Kidney (tissue), 14 donors: ENCODE data around the gene NDUFA3. TPM values are rescaled to one million over a fixed set of nuclear protein-coding genes. Genes with fewer than 3 reads are reported as not detected.

Experiments used
- DNase-seq, 5 donors: peaks; one replicate each; pipeline ENCODE4 v3.0.0-alpha.2; 2013 to 2020
- FAIRE-seq: peaks from 2 replicates; lab custom pipeline; 2012; peaks lifted over from hg19 to GRCh38; lab: Jason Lieb, UNC
- H3K27ac ChIP-seq, 2 donors: one replicate each; pipeline ENCODE4 v1.7.0; 2013; ENCODE audit warnings: low read depth in 2 of 2, low read length in 2 of 2, inconsistent platforms in 1 of 2
- H3K27me3 ChIP-seq: one replicate; pipeline ENCODE4 v1.7.1; 2013; ENCODE audit warnings: low read length, inconsistent platforms; ENCODE audit not compliant: control insufficient read depth, insufficient read depth
- H3K36me3 ChIP-seq, 3 donors: one replicate each; pipeline versions ENCODE4 v1.7.0 to v1.7.1; 2013; ENCODE audit warnings: low read length in 3 of 3, control low read depth in 1 of 3, inconsistent platforms in 1 of 3; ENCODE audit not compliant: insufficient read depth in 3 of 3, control insufficient read depth in 2 of 3
- H3K4me1 ChIP-seq, 3 donors: one replicate each; pipeline versions ENCODE4 v1.7.0 to v1.7.1; 2013; ENCODE audit warnings: low read length in 3 of 3, inconsistent platforms in 1 of 3, low read depth in 1 of 3; ENCODE audit not compliant: control insufficient read depth in 2 of 3, insufficient read depth in 2 of 3
- H3K4me3 ChIP-seq, 3 donors: one replicate each; pipeline versions ENCODE4 v1.7.0 to v1.8.1; 2013; ENCODE audit warnings: low read length in 3 of 3, control low read depth in 1 of 3, inconsistent platforms in 1 of 3
- H3K9ac ChIP-seq, 3 donors: one replicate each; pipeline versions ENCODE4 v1.7.0 to v1.7.1; 2013; ENCODE audit warnings: low read length in 3 of 3, control low read depth in 1 of 3, inconsistent platforms in 1 of 3
- H3K9me3 ChIP-seq, 3 donors: one replicate each; pipeline versions ENCODE4 v1.7.0 to v1.7.1; 2013; ENCODE audit warnings: low read length in 3 of 3, control low read depth in 1 of 3, inconsistent platforms in 1 of 3; ENCODE audit not compliant: control insufficient read depth in 2 of 3, insufficient read depth in 1 of 3
- intact Hi-C: fragments of 100-400 bp; cut with DNase I; formaldehyde crosslinking; loops from one replicate; pipeline ENCODE4 v1.11.1; 2022
- polyA plus RNA-seq: library from polyadenylated mRNA; stranded (reverse); fragments of 350-450 nt; fragmentation: Illumina TruSeq; extraction: RNeasy Lipid Tissue Mini Kit (QIAGEN cat#74804); gene quantifications from one replicate; pipeline ENCODE4 v1.2.3, GENCODE V29; 2014; ENCODE audit warnings: low read depth, low replicate concordance; ENCODE audit not compliant: insufficient read depth
- total RNA-seq: library from RNA; stranded (reverse); fragmentation: NEBNext Ultra II Directional; extraction: Animal tissue kit (Norgen Biotek cat#: 25700); gene quantifications from one replicate; pipeline ENCODE4 v1.2.1, GENCODE V29; 2021
- TF ChIP-seq, protein P1 (sequence below): IDR thresholded peaks from 3 replicates; pipeline ENCODE4 v1.5.1; 2012; ENCODE audit warnings: mild to moderate bottlenecking, moderate library complexity, borderline replicate concordance; ENCODE audit not compliant: insufficient read depth; ENCODE audit errors: extremely low read depth
- donor health status: control.
- donor health status: control.
- donor health status: control.
- donor health status: control.
- donor health status: control.
- donor health status: DM: yes; HTN: yes; CAD: no.
- donor health status: Normal renal cell carcinoma (clear cell type).

The NDUFA3 gene
- total and polyA plus RNA-seq, 2 donors from 2014 or later, result 132 to 1,006 TPM

DNA sequence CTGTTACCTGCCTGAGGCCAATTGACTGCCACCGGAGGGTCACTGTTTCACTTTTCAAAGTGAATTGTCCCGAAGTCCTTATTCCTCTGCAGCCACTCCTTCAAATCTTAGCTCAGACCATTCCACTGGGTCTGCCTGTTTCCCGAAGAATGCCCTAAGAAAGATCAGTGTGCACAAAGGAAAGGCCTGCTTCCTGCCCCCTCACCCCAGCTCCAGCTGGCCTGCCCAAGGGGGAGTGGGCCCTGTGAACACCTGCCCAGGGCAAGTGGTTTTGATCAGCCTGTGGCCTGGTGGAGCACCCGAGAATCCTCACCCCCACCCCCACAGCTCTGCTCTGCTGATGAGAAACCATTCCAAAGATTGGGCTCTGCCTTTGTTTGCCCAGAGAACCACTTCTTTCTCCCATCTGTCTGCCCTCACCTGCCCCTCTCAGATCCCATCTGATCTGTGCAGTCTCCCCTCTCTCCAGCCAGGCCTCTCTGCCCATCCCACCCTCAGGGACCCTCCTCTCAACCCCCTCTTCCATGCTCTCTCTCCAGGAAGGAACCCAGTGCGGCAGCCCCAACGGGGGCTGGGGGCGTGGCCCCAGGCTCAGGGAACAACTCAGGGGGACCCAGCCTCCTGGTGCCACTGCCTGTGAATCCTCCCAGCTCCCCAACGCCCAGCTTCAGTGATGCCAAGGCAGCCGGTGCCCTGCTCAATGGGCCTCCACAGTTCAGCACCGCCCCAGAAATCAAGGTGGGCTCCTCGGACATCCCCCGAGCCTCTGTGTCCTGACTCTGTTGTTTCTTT lies 46.6 kb downstream of the NDUFA3 start:
- intact Hi-C loops, result no loop called here
- TF ChIP-seq, protein P1, sequence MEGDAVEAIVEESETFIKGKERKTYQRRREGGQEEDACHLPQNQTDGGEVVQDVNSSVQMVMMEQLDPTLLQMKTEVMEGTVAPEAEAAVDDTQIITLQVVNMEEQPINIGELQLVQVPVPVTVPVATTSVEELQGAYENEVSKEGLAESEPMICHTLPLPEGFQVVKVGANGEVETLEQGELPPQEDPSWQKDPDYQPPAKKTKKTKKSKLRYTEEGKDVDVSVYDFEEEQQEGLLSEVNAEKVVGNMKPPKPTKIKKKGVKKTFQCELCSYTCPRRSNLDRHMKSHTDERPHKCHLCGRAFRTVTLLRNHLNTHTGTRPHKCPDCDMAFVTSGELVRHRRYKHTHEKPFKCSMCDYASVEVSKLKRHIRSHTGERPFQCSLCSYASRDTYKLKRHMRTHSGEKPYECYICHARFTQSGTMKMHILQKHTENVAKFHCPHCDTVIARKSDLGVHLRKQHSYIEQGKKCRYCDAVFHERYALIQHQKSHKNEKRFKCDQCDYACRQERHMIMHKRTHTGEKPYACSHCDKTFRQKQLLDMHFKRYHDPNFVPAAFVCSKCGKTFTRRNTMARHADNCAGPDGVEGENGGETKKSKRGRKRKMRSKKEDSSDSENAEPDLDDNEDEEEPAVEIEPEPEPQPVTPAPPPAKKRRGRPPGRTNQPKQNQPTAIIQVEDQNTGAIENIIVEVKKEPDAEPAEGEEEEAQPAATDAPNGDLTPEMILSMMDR, result no peak
- Histone ChIP-seq H3K9me3 (no peaks in the 10 kb centered on the region), H3K4me3 (no peak overlapping the region), H3K27me3 (no peaks in the 10 kb centered on the region), H3K27ac (no peak overlapping the region), H3K36me3 (peaks cover 4 to 57% (median 50%) of the 10 kb centered on the region in 3 donors), H3K4me1 (no peaks in the 10 kb centered on the region), H3K9ac (no peak overlapping the region)
- FAIRE-seq (no peak), DNase-seq (no peak)

DNA sequence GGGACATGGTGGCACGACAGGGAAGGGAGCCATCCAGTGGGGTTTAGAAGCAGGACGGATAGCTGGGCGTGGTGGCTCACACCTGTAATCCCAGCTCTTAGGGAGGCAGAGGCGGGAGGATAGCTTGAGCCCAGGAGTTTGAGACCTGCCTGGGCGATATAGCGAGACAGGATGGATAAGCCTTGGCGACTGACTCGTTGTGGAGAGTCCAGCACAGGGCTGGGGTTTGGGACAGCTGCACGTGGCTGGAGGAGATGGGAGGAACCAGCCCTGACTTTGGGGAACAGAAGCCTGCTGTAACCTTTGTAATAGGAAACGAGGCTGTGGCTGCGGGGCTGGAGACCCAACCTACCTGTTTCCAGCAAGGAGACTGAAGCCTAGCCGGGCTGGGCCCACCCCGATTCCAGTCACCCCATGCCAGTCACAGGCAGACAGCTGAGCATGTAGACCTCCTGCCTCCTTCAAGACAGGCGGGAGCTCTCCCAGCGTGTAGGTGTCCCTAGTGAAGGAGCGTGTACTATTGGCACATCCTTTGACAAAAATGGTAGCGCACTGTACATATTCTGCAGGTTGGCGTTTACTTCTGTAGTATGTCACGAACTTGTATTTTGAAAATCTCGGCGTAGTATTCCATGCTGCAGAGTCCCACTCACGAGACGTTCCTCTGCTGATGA lies 48.8 kb downstream of the NDUFA3 start:
- Histone ChIP-seq H3K4me3 (no peak overlapping the region), H3K4me1 (no peaks in the 10 kb centered on the region), H3K36me3 (peaks cover 3 to 52% (median 41%) of the 10 kb centered on the region in 3 donors), H3K27me3 (no peaks in the 10 kb centered on the region), H3K9me3 (no peaks in the 10 kb centered on the region), H3K27ac (no peak overlapping the region), H3K9ac (no peak overlapping the region)
- intact Hi-C loops, result no loop called here
- no peak for DNase-seq
- FAIRE-seq, result no peak
- TF ChIP-seq, protein P1, result no peak

DNA sequence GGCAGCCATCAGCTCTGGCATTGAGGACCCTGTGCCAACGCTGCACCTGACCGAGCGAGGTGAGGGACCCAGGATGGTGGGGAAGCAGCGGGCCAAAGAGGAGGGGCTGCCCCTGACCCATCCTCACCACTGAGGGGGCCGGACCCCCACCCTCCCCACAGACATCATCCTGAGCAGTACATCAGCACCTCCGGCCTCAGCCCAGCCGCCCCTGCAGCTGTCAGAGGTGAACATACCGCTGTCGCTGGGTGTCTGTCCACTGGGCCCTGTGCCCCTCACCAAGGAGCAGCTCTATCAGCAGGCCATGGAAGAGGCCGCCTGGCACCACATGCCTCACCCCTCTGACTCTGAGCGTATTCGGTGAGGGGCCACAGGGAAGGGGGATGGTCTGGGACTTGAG lies 49.6 kb downstream of the NDUFA3 start:
- no peak overlapping the region for H3K4me3 ChIP-seq
- no peak overlapping the region for H3K27ac ChIP-seq
- H3K27me3 ChIP-seq, result no peaks in the 10 kb centered on the region
- TF ChIP-seq, protein P1, result no peak
- FAIRE-seq (no peak), DNase-seq (peak in 1 of 5 donors; percentile 73)
- H3K4me1 ChIP-seq, result no peaks in the 10 kb centered on the region
- intact Hi-C loops, result no loop called here
- H3K36me3 ChIP-seq, result peaks cover 6 to 44% (median 38%) of the 10 kb centered on the region in 3 donors
- no peak overlapping the region for H3K9ac ChIP-seq
- no peaks in the 10 kb centered on the region for H3K9me3 ChIP-seq
